ENCODE data around the gene DRAXIN.

Gene DRAXIN

DNA sequence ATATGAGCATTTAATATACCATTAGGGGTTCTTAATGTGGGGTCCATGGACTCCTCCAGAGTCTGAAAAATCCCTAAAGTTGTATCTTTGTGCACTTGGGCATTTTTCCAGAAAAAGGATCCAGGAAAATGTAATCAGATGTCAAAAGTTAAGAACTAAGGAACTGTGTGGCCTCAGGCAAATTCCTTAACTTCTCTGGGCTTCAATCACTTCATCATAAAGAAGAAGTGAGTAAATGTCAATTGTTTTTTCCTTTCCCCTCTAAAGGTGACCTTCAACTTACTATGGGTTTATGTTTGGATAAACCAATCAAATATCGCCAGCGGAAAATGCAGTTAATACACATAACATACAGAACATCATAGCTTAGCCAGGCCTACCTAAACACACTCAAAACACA is 13.1 kb upstream of the DRAXIN start:
- Histone ChIP-seq H3K27me3 (ENCODE audit: low read depth, low read length) (no peaks in the 10 kb centered on the region), H3K9me3 (ENCODE audit: control insufficient read depth in 1 of 2, low read length in 2 of 2) (no peaks in the 10 kb centered on the region), H3K36me3 (ENCODE audit: control insufficient read depth in 1 of 2, insufficient read depth in 2 of 2, low read length in 2 of 2) (peaks cover 6 to 36% of the 10 kb centered on the region in 2 donors), H3K27ac (ENCODE audit: low read length) (no peak overlapping the region), H3K4me1 (ENCODE audit: control insufficient read depth in 1 of 2, insufficient read depth in 2 of 2, low read length in 2 of 2) (peaks cover 0 to 13% of the 10 kb centered on the region in 2 donors), H3K4me3 (ENCODE audit: low read depth in 1 of 2, low read length in 2 of 2) (no peak overlapping the region)

DNA sequence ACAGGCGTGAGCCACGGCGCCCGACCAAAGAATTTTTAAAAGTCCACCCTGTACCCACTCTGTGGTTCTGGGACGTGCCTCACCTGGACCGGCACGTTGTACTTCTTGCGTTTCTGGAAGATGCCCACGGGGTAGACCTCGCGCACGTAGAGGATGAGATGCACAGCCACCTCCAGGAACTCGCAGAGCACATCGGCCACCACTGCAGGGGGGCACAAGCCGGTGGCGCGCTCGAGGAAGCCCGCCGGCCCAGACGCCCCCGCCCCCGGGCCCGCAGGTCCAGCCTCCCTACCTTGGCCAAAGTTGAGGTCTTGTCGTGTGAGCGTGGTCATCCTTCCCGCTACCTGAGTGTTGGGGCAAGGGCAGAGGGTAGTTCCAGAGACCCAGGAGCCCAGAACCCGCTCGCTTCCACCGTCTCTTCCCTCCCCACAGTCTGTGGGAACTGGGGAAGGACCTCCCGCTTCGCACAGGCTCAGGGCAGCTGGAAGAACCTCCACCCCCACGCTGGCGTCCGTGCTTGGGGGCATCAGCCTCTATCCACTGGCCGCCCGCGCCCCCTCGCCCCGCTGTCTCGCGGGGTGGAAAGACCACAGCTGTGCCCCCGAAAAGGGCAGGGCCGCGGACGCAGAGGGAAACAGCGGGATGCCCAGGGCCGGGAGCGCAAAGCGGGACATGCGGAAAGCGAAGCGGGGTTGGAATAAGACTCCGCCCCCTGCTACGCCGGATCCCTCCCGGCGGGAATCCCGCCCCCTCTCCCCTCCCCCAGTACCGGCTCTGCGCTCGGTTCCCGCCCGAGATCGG is 11.0 kb upstream of the DRAXIN start:
- Histone ChIP-seq H3K4me1 (ENCODE audit: control insufficient read depth in 1 of 2, insufficient read depth in 2 of 2, low read length in 2 of 2) (peaks cover 0 to 13% of the 10 kb centered on the region in 2 donors), H3K4me3 (ENCODE audit: low read depth in 1 of 2, low read length in 2 of 2) (peak overlapping the region; percentile 68 to 85), H3K9me3 (ENCODE audit: control insufficient read depth in 1 of 2, low read length in 2 of 2) (no peaks in the 10 kb centered on the region), H3K27ac (ENCODE audit: low read length) (peak overlapping the region; percentile 51), H3K27me3 (ENCODE audit: low read depth, low read length) (no peaks in the 10 kb centered on the region), H3K36me3 (ENCODE audit: control insufficient read depth in 1 of 2, insufficient read depth in 2 of 2, low read length in 2 of 2) (peaks cover 6 to 20% of the 10 kb centered on the region in 2 donors)

DNA sequence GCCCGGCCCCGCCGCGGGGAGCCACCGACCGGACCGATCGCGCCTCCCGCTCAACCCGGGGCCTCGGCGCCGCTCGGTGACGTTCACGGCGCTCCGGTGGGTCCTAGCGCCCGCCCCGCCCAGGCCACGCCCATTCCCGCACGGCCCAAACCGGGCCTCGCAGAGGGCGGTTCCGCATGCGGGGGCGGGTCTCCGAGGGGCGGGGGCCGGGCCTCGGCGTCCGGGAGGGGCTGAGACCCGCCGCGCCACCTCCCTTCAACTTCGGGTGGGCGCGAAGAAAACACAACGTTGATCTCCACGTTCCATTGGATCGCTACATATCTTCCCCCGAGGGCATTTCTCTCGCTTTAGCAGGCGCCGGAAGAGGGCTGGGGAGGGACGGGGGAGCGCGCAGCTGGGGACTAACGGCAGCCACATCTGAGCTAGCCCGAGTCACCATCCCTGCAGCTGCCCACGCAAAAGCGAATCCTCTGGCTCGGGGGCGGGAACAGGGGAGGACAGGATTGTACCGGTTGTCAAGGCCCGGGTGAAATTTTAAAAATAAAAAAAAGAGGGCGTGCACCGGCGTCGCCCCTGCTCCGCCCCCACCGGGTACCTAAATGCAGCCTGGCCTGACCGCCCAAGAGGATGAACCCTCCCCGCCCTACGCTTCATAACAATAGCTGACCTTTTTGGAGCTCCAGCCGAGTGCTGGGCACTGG is 10.3 kb upstream of the DRAXIN start, which contains the start of gene MAD2L2:
TSS of gene MAD2L2 (minus strand) at position 78 of the 701 bp plus-strand sequence. CDS start 547 bp downstream, outside the sequence.
- peaks cover 0 to 13% of the 10 kb centered on the region in 2 donors for H3K4me1 ChIP-seq (ENCODE audit: control insufficient read depth in 1 of 2, insufficient read depth in 2 of 2, low read length in 2 of 2)
- no peaks in the 10 kb centered on the region for H3K9me3 ChIP-seq (ENCODE audit: control insufficient read depth in 1 of 2, low read length in 2 of 2)
- peak within 1 kb of the TSS; percentile 51 for H3K27ac ChIP-seq (ENCODE audit: low read length)
- peaks cover 4 to 12% of the 10 kb centered on the region in 2 donors for H3K36me3 ChIP-seq (ENCODE audit: control insufficient read depth in 1 of 2, insufficient read depth in 2 of 2, low read length in 2 of 2)
- H3K4me3 ChIP-seq (ENCODE audit: low read depth in 1 of 2, low read length in 2 of 2), result peak within 1 kb of the TSS; percentile 68 to 85
- H3K27me3 ChIP-seq (ENCODE audit: low read depth, low read length), result no peaks in the 10 kb centered on the region

DNA sequence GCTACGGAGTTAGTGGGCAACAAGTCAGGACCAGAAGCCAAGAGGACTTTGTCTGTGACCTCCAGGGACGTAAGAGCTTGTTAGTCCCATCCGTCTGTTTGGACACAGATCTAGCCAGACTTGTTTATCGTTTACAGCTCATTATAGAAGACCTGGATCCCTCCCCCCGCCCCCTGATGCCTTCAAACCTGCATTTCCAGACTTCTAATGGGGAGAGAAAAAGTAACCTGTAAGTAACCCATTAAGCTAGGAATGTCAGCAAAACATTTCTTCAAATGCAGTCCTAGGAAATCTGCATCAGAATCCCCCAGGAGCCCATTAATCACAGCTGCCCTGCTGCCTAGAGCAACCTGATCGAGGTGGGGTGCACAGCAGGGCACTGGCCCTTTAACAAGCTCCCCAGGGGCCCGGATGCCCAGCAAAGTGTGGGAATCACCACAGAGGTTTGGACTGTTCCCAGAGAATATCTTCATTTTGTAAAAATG is 9.2 kb upstream of the DRAXIN start:
- Histone ChIP-seq H3K4me3 (ENCODE audit: low read depth in 1 of 2, low read length in 2 of 2) (no peak overlapping the region), H3K27me3 (ENCODE audit: low read depth, low read length) (no peaks in the 10 kb centered on the region), H3K27ac (ENCODE audit: low read length) (no peak overlapping the region), H3K9me3 (ENCODE audit: control insufficient read depth in 1 of 2, low read length in 2 of 2) (no peaks in the 10 kb centered on the region), H3K4me1 (ENCODE audit: control insufficient read depth in 1 of 2, insufficient read depth in 2 of 2, low read length in 2 of 2) (peaks cover 0 to 13% of the 10 kb centered on the region in 2 donors), H3K36me3 (ENCODE audit: control insufficient read depth in 1 of 2, insufficient read depth in 2 of 2, low read length in 2 of 2) (peaks cover 0 to 1% of the 10 kb centered on the region in 2 donors)

DNA sequence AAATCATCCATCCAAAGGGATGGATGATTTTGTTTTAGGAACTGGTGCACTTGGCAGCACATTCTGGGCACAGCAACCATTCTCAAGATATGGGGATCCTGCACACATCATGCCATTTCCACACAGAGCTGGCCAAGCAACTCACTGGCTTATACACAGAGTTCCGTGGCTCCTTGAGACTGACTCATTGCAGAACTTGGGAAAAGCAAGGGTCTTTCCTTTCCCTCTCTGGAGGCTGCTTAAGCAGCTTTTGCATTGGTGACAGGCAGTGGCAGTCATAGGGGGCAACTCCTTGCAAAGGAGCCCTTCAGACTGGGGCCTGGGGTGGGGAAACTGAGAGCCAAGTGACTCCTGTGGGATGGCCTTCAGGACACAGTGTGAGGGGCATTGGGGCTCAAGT is 8.7 kb upstream of the DRAXIN start:
- H3K36me3 ChIP-seq (ENCODE audit: control insufficient read depth in 1 of 2, insufficient read depth in 2 of 2, low read length in 2 of 2), result no peaks in the 10 kb centered on the region
- H3K27me3 ChIP-seq (ENCODE audit: low read depth, low read length), result no peaks in the 10 kb centered on the region
- H3K27ac ChIP-seq (ENCODE audit: low read length), result no peak overlapping the region
- no peaks in the 10 kb centered on the region for H3K9me3 ChIP-seq (ENCODE audit: control insufficient read depth in 1 of 2, low read length in 2 of 2)
- peaks cover 0 to 13% of the 10 kb centered on the region in 2 donors for H3K4me1 ChIP-seq (ENCODE audit: control insufficient read depth in 1 of 2, insufficient read depth in 2 of 2, low read length in 2 of 2)
- H3K4me3 ChIP-seq (ENCODE audit: low read depth in 1 of 2, low read length in 2 of 2), result no peak overlapping the region

DNA sequence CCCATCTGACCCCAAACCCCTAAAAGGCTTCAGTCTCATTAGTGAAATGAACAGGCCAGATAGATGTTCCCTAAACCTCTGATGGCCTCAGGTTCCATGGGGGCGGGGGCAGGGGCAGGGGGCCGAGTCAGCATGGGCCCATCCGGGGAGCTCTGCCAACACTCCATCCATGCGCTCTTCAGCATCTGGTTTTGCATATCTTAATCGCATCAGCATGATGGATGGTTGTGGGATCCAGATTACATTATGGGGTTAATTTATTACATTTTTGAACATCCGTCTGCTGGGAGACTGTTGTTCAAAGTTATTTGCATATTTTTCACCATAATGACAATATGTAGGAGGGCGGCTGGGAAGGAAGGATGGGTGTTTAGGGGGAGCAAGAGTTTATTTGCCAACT is 7.4 kb upstream of the DRAXIN start:
- Histone ChIP-seq H3K4me3 (ENCODE audit: low read depth in 1 of 2, low read length in 2 of 2) (no peak overlapping the region), H3K27ac (ENCODE audit: low read length) (no peak overlapping the region), H3K9me3 (ENCODE audit: control insufficient read depth in 1 of 2, low read length in 2 of 2) (no peaks in the 10 kb centered on the region), H3K36me3 (ENCODE audit: control insufficient read depth in 1 of 2, insufficient read depth in 2 of 2, low read length in 2 of 2) (no peaks in the 10 kb centered on the region), H3K4me1 (ENCODE audit: control insufficient read depth in 1 of 2, insufficient read depth in 2 of 2, low read length in 2 of 2) (peaks cover 0 to 13% of the 10 kb centered on the region in 2 donors), H3K27me3 (ENCODE audit: low read depth, low read length) (no peaks in the 10 kb centered on the region)

DNA sequence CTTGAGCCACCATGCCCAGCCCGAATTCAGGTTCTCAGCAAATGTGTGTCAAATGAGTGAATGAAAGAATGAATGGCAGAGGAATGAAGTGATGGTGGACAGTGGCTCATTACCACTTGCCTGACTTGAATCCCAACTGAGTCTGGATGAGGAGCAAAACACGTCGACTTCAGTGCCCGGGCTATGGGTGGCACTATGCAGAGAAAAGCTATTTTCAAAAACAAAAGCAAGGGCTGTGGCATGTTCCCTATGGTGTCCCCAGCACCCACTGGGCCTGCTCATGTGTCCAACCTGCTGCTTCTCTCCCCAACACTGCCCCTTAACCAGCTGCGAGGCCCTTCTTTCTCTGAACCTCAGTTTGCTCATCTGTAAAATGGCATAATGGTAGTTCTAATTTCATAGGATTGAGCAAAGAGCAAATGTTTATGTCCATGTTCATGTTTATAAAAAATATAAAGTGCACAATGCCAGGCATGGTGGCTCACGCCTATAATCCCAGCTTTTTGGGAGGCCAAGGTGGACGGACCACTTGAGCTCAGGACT is 6.2 kb upstream of the DRAXIN start:
- H3K4me1 ChIP-seq (ENCODE audit: control insufficient read depth in 1 of 2, insufficient read depth in 2 of 2, low read length in 2 of 2), result peaks cover 0 to 10% of the 10 kb centered on the region in 2 donors
- no peak overlapping the region for H3K4me3 ChIP-seq (ENCODE audit: low read depth in 1 of 2, low read length in 2 of 2)
- no peaks in the 10 kb centered on the region for H3K9me3 ChIP-seq (ENCODE audit: control insufficient read depth in 1 of 2, low read length in 2 of 2)
- H3K27ac ChIP-seq (ENCODE audit: low read length), result no peak overlapping the region
- no peaks in the 10 kb centered on the region for H3K36me3 ChIP-seq (ENCODE audit: control insufficient read depth in 1 of 2, insufficient read depth in 2 of 2, low read length in 2 of 2)
- peaks cover 11% of the 10 kb centered on the region for H3K27me3 ChIP-seq (ENCODE audit: low read depth, low read length)

DNA sequence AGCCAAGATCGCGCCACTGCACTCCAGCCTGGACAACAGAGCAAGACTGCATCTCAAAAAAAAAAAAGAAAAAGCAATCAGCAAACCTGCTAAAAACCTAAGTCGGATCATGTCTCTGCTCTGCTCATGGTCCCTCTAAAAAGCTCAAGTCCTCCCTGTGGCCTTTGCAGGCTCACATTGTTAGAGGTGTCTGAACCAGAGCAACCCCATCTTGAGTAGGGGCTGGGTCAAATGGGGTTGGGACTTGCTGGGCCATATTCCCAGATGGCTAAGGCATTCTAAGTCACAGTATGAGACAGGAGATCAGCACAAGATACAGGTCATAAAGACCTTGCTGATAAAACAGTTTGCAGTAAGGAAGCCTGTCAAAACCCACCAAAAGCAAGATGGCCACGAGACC is 3.0 kb upstream of the DRAXIN start:
- Histone ChIP-seq H3K36me3 (ENCODE audit: control insufficient read depth in 1 of 2, insufficient read depth in 2 of 2, low read length in 2 of 2) (no peaks in the 10 kb centered on the region), H3K27ac (ENCODE audit: low read length) (no peak overlapping the region), H3K27me3 (ENCODE audit: low read depth, low read length) (peaks cover 33% of the 10 kb centered on the region), H3K9me3 (ENCODE audit: control insufficient read depth in 1 of 2, low read length in 2 of 2) (no peaks in the 10 kb centered on the region), H3K4me3 (ENCODE audit: low read depth in 1 of 2, low read length in 2 of 2) (no peak overlapping the region), H3K4me1 (ENCODE audit: control insufficient read depth in 1 of 2, insufficient read depth in 2 of 2, low read length in 2 of 2) (peaks cover 0 to 18% of the 10 kb centered on the region in 2 donors)

DNA sequence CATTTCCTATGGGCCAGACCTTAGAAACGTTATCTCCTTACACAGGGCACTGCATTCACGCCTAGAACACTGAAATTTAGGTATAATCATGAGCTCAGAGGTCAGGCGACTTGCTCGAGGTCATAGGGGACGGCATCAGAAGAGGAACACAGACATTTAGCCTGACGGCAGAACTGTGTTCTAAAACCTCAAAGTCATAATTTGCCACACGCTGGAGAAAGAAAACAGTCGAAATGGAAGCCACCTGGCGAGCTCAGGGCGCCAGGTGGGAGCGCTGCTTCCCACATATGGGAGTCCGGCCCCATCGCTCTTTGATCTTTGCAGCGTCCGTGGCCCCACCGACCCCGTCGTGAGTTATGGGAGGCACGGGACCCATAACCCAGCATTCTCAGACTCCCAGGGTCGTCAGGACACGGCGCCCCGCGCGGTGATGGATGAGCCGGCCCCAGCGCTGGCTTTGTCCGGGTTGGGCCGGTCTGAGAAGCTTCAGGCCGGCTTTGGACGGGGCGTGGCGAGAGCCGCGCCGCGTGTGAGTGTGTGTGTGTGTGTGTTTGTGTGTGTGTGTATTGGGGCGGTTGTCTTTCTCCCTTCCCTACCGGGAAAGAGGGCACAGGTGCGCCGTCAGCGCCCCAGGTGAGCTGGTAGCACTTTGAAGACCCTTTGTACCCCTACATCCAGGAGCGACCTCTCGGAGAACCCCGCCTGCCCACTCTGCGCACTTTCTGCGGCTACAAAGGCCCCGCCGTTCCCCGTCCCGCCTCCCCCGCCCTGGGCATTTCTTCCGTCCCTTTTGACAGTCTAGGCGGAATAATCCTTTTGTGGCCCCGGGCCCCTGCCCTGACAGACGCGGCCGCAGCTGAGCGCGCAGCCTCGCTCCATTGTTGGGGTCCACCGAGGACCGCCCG is 861 bp upstream of the DRAXIN start:
- H3K9me3 ChIP-seq (ENCODE audit: control insufficient read depth in 1 of 2, low read length in 2 of 2), result no peaks in the 10 kb centered on the region
- peaks cover 0 to 18% of the 10 kb centered on the region in 2 donors for H3K4me1 ChIP-seq (ENCODE audit: control insufficient read depth in 1 of 2, insufficient read depth in 2 of 2, low read length in 2 of 2)
- H3K27me3 ChIP-seq (ENCODE audit: low read depth, low read length), result peaks cover 43% of the 10 kb centered on the region
- H3K27ac ChIP-seq (ENCODE audit: low read length), result no peak overlapping the region
- no peaks in the 10 kb centered on the region for H3K36me3 ChIP-seq (ENCODE audit: control insufficient read depth in 1 of 2, insufficient read depth in 2 of 2, low read length in 2 of 2)
- H3K4me3 ChIP-seq (ENCODE audit: low read depth in 1 of 2, low read length in 2 of 2), result peak overlapping the region in 1 of 2 donors; percentile 52

DNA sequence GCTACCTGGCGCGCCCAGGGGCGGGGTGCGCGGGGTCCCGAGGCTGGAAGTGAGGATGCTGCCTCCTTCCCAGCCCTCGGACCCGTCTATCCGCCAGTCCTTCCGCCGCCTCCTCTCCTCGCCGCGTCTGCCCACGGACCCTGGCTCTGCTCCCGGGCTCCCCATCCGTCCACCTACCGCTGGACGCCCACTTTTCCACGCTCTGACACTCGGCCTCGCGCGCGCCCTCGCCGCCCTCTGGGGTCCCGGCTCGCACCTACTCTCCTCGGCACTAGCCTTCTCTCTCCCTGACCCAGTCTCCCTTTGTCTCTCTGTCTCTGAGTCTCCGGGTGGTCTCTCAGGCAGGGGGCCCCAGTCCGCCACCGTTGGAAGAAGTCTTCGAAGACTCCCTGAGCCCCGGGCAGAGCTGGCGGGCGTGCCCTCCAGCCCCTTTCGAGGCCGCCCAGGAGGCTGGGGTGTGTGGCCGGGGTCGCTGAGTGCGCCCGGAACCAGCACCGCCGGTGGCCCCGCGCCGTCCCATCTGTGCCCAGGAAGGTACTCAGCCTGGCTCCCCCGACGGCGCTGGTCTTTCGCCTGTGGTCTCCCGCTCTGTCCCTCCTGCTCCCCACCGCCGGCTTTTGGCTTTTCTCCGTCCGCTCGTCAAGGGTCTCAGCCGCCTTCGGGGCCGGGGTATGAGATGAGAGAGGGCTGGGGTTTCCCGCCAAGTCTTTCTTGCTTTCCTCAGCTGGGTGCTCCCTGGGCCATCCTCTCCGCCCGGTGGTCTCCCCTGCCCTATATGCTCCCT is 610 bp downstream of the DRAXIN start:
- H3K4me1 ChIP-seq (ENCODE audit: control insufficient read depth in 1 of 2, insufficient read depth in 2 of 2, low read length in 2 of 2), result peaks cover 0 to 18% of the 10 kb centered on the region in 2 donors
- H3K27me3 ChIP-seq (ENCODE audit: low read depth, low read length), result peaks cover 43% of the 10 kb centered on the region
- H3K9me3 ChIP-seq (ENCODE audit: control insufficient read depth in 1 of 2, low read length in 2 of 2), result no peaks in the 10 kb centered on the region
- H3K4me3 ChIP-seq (ENCODE audit: low read depth in 1 of 2, low read length in 2 of 2), result peak overlapping the region in 1 of 2 donors; percentile 14
- no peak overlapping the region for H3K27ac ChIP-seq (ENCODE audit: low read length)
- no peaks in the 10 kb centered on the region for H3K36me3 ChIP-seq (ENCODE audit: control insufficient read depth in 1 of 2, insufficient read depth in 2 of 2, low read length in 2 of 2)
